Astrocyte (in vitro differentiated cells and primary cell): ENCODE data around the gene PLEKHO1.

Experiments used
- EZH2 ChIP-seq: IDR thresholded peaks from 2 replicates; pipeline ENCODE4 v1.6.1; 2012; ENCODE audit warnings: mild to moderate bottlenecking, low read length, inconsistent platforms; ENCODE audit not compliant: insufficient read depth
- TF ChIP-seq, protein P1 (sequence below): IDR thresholded peaks from 2 replicates; pipeline ENCODE4 v1.5.1; 2011; ENCODE audit warnings: low read depth, mild to moderate bottlenecking, inconsistent platforms, low read length, moderate library complexity; ENCODE audit not compliant: insufficient read depth

DNA sequence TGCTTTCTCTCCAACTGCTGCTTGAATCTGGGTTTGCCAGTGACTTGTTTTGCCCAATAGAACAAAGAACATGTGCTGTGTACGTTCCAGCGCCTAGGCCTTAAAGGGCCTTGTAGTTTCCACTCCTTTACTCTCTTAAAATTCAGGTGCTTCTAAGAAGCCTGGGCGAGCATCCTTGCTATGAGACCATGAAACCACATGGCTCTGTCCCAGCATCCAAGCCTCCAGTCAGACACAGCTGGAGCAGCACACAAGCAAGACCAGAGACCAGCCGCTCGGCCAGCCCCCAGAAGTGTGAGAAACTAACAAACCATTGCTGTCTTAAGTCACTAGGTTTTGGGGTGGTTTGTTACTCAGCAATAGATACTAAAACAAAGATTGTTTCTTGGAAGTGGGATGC, 15.1 kb downstream of the PLEKHO1 start:
- TF ChIP-seq, protein P1, sequence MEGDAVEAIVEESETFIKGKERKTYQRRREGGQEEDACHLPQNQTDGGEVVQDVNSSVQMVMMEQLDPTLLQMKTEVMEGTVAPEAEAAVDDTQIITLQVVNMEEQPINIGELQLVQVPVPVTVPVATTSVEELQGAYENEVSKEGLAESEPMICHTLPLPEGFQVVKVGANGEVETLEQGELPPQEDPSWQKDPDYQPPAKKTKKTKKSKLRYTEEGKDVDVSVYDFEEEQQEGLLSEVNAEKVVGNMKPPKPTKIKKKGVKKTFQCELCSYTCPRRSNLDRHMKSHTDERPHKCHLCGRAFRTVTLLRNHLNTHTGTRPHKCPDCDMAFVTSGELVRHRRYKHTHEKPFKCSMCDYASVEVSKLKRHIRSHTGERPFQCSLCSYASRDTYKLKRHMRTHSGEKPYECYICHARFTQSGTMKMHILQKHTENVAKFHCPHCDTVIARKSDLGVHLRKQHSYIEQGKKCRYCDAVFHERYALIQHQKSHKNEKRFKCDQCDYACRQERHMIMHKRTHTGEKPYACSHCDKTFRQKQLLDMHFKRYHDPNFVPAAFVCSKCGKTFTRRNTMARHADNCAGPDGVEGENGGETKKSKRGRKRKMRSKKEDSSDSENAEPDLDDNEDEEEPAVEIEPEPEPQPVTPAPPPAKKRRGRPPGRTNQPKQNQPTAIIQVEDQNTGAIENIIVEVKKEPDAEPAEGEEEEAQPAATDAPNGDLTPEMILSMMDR = no peak
- no peak for TF ChIP-seq EZH2
